GM23338 (cell line): ENCODE results near the gene SULT2B1. TPM values are rescaled to one million over a fixed set of nuclear protein-coding genes. Genes with fewer than 3 reads are reported as not detected.

Source experiments
- ATAC-seq: fragments of 200-7000 bp; cut with Tn5 transposase; 3 replicates; pipeline ENCODE4 v1.9.1; 2020
- DNase-seq: peaks from one replicate; pipeline ENCODE4 v3.0.0-alpha.2; 2015; ENCODE audit warnings: low spot score
- H2AFZ ChIP-seq: fragments of 200-600 bp; sonication (generic); 2 replicates; pipeline ENCODE4 v1.8.0; 2016; ENCODE audit warnings: antibody characterized with exemption, mild to moderate bottlenecking, moderate library complexity
- H3F3A ChIP-seq: fragments of 200-600 bp; sonication (generic); replicated peaks from 2 replicates; pipeline ENCODE4 v1.8.0; 2017; ENCODE audit warnings: antibody characterized with exemption, mixed run types, low read depth
- H3K27ac ChIP-seq: fragments of 200-600 bp; sonication (generic); 2 replicates; pipeline ENCODE4 v1.6.1; 2016; ENCODE audit warnings: low read depth
- H3K27me3 ChIP-seq: fragments of 200-600 bp; sonication (generic); 2 replicates; pipeline ENCODE4 v1.8.0; 2016; ENCODE audit warnings: mild to moderate bottlenecking, mixed run types, moderate library complexity; ENCODE audit not compliant: insufficient read depth
- H3K36me3 ChIP-seq: fragments of 200-600 bp; sonication (generic); 2 replicates; pipeline ENCODE4 v1.8.0; 2016; ENCODE audit warnings: mild to moderate bottlenecking; ENCODE audit not compliant: insufficient read depth
- H3K4me1 ChIP-seq: fragments of 200-600 bp; sonication (generic); 2 replicates; pipeline ENCODE4 v1.8.0; 2016; ENCODE audit warnings: mild to moderate bottlenecking, moderate library complexity; ENCODE audit not compliant: insufficient read depth
- H3K4me2 ChIP-seq: fragments of 200-600 bp; sonication (generic); 2 replicates; pipeline ENCODE4 v1.7.1; 2017; ENCODE audit warnings: mixed run types
- H3K4me3 ChIP-seq: fragments of 200-600 bp; sonication (generic); 2 replicates; pipeline ENCODE4 v1.6.1; 2016; ENCODE audit warnings: mixed run types
- H3K79me2 ChIP-seq: fragments of 200-600 bp; sonication (generic); replicated peaks from 2 replicates; pipeline ENCODE4 v1.8.0; 2017; ENCODE audit warnings: mild to moderate bottlenecking; ENCODE audit not compliant: insufficient read depth
- H3K9me2 ChIP-seq: fragments of 200-600 bp; sonication (generic); 2 replicates; pipeline ENCODE4 v1.8.0; 2017; ENCODE audit not compliant: insufficient read depth
- H4K20me1 ChIP-seq: fragments of 200-600 bp; sonication (generic); replicated peaks from 2 replicates; pipeline ENCODE4 v1.8.0; 2017; ENCODE audit warnings: mild to moderate bottlenecking; ENCODE audit not compliant: insufficient read depth
- H3K27ac Mint-ChIP-seq: 2 replicates; pipeline ENCODE4 v1.8.0; 2020; ENCODE audit warnings: inconsistent platforms, mild to moderate bottlenecking, moderate library complexity, mixed read lengths
- H3K27me3 Mint-ChIP-seq: 3 replicates; pipeline ENCODE4 v1.8.0; 2022; ENCODE audit warnings: low read depth, mild to moderate bottlenecking, moderate library complexity, mixed read lengths, inconsistent platforms; ENCODE audit not compliant: insufficient read depth, poor library complexity
- H3K36me3 Mint-ChIP-seq: 3 replicates; pipeline ENCODE4 v1.8.0; 2021; ENCODE audit warnings: low read depth, mild to moderate bottlenecking, inconsistent platforms, moderate library complexity, mixed read lengths
- H3K4me1 Mint-ChIP-seq: 3 replicates; pipeline ENCODE4 v1.8.0; 2020; ENCODE audit warnings: mild to moderate bottlenecking, inconsistent platforms, mixed read lengths
- H3K4me3 Mint-ChIP-seq: 3 replicates; pipeline ENCODE4 v1.8.0; 2021; ENCODE audit warnings: moderate library complexity, mild to moderate bottlenecking, inconsistent platforms, mixed read lengths
- H3K9me3 Mint-ChIP-seq: 3 replicates; pipeline ENCODE4 v1.8.0; 2020; ENCODE audit warnings: moderate library complexity, mild to moderate bottlenecking, inconsistent platforms, mixed read lengths
- CREB1 ChIP-seq: fragments of 250-450 bp; sonication (Bioruptor Pico); IDR thresholded peaks from 2 replicates; pipeline ENCODE4 v1.5.0; 2020; ENCODE audit warnings: low read depth, mild to moderate bottlenecking, moderate library complexity
- EZH2 ChIP-seq: fragments of 200-600 bp; sonication (generic); IDR thresholded peaks from one replicate; pipeline ENCODE4 v1.8.0; 2017; ENCODE audit warnings: antibody characterized with exemption, mild to moderate bottlenecking, low read depth; ENCODE audit not compliant: unreplicated experiment
- EZH2phosphoT487 ChIP-seq: fragments of 200-600 bp; sonication (generic); IDR thresholded peaks from one replicate; pipeline ENCODE4 v1.8.1; 2018; ENCODE audit warnings: antibody characterized with exemption; ENCODE audit not compliant: unreplicated experiment
- JUNB ChIP-seq: IDR thresholded peaks from one replicate; pipeline ENCODE4 v1.6.1; 2016; ENCODE audit warnings: antibody characterized with exemption; ENCODE audit not compliant: unreplicated experiment
- NANOG ChIP-seq: IDR thresholded peaks from 2 replicates; pipeline ENCODE4 v1.6.1; 2016; ENCODE audit warnings: antibody characterized with exemption, borderline replicate concordance
- POLR2AphosphoS5 ChIP-seq: IDR thresholded peaks from 2 replicates; pipeline ENCODE4 v1.6.1; 2016; ENCODE audit warnings: antibody characterized with exemption, low read depth
- STAT1 ChIP-seq: IDR thresholded peaks from one replicate; pipeline ENCODE4 v1.6.1; 2016; ENCODE audit warnings: antibody characterized with exemption; ENCODE audit not compliant: unreplicated experiment
- ZNF114 ChIP-seq: fragments of 250-450 bp; sonication (Bioruptor Pico); IDR thresholded peaks from 2 replicates; pipeline ENCODE4 v1.5.0; 2020; ENCODE audit warnings: mild to moderate bottlenecking, moderate library complexity
- ZNF331 ChIP-seq: fragments of 250-450 bp; sonication (Bioruptor Pico); IDR thresholded peaks from 2 replicates; pipeline ENCODE4 v1.5.0; 2020; ENCODE audit warnings: low read depth, mild to moderate bottlenecking, moderate library complexity
- polyA plus RNA-seq: library from polyadenylated mRNA; unstranded; fragments of >200 nt; fragmentation: Nextera tagmentation; extraction: Ambion mirVana; gene quantifications from 2 replicates; pipeline ENCODE4 v1.2.1, GENCODE V29; 2016
- total RNA-seq: library from RNA; depleted of rRNA; stranded (reverse); fragments of >200 nt; shearing (Covaris generic); gene quantifications from 2 replicates; pipeline ENCODE4 v1.2.3, GENCODE V29; 2014
- TF ChIP-seq, protein P1 (sequence below), 2 experiments: fragments of 200-600 bp in 1 of 2; sonication (generic) in 1 of 2; conservative IDR thresholded peaks; 2 replicates each; pipeline versions ENCODE4 v1.5.1 to v1.6.1; 2016 to 2017; ENCODE audit warnings: antibody characterized with exemption in 2 of 2, low read depth in 2 of 2, mild to moderate bottlenecking in 2 of 2, moderate library complexity in 1 of 2
- TF ChIP-seq, protein P2 (sequence below): IDR thresholded peaks from 2 replicates; pipeline ENCODE4 v1.6.1; 2016; ENCODE audit warnings: antibody characterized with exemption
- TF ChIP-seq, protein P3 (sequence below): IDR thresholded peaks from one replicate; pipeline ENCODE4 v1.6.1; 2018; ENCODE audit warnings: antibody characterized with exemption; ENCODE audit not compliant: unreplicated experiment
- TF ChIP-seq, protein P4 (sequence below): fragments of 250-450 bp; sonication (Bioruptor Pico); IDR thresholded peaks from 2 replicates; pipeline ENCODE4 v1.5.0; 2020; ENCODE audit warnings: mild to moderate bottlenecking, moderate library complexity

The SULT2B1 gene
- total and polyA plus RNA-seq, 2 experiments from 2014 or later: 1.3 to 2.5 TPM

DNA sequence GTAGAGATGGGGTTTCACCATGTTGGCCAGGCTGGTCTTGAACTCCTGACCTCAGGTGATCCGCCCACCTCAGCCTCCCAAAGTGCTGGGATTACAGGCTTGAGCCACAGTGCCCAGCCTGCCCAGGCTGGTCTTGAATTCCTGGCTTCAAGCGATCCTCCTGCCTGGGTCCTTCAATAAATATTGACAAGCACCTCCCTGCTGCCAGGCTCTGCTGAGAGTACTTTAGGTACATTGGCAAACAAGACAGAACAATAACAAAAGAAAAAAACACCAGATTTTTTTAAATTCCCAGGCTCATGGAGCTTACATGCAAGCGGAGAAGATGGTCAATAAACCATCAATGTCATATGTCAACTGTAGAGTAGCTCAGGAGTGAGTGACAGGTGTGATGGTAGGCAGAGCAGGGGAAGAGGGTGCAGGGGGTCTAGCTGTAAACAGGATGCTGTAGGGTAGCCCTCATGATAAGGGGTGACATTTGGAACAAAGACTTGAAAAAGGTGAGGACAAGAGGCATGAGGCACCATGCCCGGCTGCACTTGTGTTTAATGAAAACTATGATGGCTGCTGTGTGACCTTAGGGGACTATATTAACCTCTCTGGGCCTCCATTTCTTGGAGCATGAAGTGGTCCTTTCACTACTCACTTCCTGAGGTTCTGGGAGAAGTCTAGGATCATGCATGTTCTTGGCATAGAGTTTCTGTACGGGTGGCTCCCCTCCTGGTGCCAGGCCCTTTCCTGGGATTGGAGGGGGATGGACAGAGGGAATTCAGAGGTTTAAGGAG lies 19.6 kb downstream of the SULT2B1 start:
- no peaks in the 10 kb centered on the region for H3K27me3 ChIP-seq
- Mint-ChIP-seq H3K27me3 (peaks cover 31% of the 10 kb centered on the region), H3K4me3 (no peak overlapping the region), H3K36me3 (no peaks in the 10 kb centered on the region), H3K9me3 (no peaks in the 10 kb centered on the region), H3K4me1 (peaks cover 23% of the 10 kb centered on the region), H3K27ac (no peak overlapping the region)
- H3F3A ChIP-seq: 0 out of 2 replicates have a peak, but pooled peaks cover 4% of the 10 kb centered on the region
- no peak overlapping the region for H3K4me2 ChIP-seq
- ATAC-seq (no peak), DNase-seq (no peak)
- no peaks in the 10 kb centered on the region for H3K36me3 ChIP-seq
- peaks cover 12% of the 10 kb centered on the region; the same call in 1 of the 2 replicates for H3K4me1 ChIP-seq
- H3K9me2 ChIP-seq: no peaks in the 10 kb centered on the region
- H3K79me2 ChIP-seq: no peaks in the 10 kb centered on the region
- no peaks in the 10 kb centered on the region for H4K20me1 ChIP-seq
- no peak overlapping the region for H3K27ac ChIP-seq
- TF ChIP-seq, protein P1, sequence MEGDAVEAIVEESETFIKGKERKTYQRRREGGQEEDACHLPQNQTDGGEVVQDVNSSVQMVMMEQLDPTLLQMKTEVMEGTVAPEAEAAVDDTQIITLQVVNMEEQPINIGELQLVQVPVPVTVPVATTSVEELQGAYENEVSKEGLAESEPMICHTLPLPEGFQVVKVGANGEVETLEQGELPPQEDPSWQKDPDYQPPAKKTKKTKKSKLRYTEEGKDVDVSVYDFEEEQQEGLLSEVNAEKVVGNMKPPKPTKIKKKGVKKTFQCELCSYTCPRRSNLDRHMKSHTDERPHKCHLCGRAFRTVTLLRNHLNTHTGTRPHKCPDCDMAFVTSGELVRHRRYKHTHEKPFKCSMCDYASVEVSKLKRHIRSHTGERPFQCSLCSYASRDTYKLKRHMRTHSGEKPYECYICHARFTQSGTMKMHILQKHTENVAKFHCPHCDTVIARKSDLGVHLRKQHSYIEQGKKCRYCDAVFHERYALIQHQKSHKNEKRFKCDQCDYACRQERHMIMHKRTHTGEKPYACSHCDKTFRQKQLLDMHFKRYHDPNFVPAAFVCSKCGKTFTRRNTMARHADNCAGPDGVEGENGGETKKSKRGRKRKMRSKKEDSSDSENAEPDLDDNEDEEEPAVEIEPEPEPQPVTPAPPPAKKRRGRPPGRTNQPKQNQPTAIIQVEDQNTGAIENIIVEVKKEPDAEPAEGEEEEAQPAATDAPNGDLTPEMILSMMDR (conservative IDR thresholded peaks at IDR 0.05; ENCODE audit: low read depth in 2 of 2): no peak
- TF ChIP-seq EZH2: no peak
- TF ChIP-seq POLR2AphosphoS5: no peak
- TF ChIP-seq EZH2phosphoT487: no peak
- TF ChIP-seq, protein P2, sequence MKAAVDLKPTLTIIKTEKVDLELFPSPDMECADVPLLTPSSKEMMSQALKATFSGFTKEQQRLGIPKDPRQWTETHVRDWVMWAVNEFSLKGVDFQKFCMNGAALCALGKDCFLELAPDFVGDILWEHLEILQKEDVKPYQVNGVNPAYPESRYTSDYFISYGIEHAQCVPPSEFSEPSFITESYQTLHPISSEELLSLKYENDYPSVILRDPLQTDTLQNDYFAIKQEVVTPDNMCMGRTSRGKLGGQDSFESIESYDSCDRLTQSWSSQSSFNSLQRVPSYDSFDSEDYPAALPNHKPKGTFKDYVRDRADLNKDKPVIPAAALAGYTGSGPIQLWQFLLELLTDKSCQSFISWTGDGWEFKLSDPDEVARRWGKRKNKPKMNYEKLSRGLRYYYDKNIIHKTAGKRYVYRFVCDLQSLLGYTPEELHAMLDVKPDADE: no peak
- TF ChIP-seq STAT1: no peak
- TF ChIP-seq ZNF331: no peak
- TF ChIP-seq CREB1: no peak
- TF ChIP-seq ZNF114: no peak
- TF ChIP-seq, protein P3, sequence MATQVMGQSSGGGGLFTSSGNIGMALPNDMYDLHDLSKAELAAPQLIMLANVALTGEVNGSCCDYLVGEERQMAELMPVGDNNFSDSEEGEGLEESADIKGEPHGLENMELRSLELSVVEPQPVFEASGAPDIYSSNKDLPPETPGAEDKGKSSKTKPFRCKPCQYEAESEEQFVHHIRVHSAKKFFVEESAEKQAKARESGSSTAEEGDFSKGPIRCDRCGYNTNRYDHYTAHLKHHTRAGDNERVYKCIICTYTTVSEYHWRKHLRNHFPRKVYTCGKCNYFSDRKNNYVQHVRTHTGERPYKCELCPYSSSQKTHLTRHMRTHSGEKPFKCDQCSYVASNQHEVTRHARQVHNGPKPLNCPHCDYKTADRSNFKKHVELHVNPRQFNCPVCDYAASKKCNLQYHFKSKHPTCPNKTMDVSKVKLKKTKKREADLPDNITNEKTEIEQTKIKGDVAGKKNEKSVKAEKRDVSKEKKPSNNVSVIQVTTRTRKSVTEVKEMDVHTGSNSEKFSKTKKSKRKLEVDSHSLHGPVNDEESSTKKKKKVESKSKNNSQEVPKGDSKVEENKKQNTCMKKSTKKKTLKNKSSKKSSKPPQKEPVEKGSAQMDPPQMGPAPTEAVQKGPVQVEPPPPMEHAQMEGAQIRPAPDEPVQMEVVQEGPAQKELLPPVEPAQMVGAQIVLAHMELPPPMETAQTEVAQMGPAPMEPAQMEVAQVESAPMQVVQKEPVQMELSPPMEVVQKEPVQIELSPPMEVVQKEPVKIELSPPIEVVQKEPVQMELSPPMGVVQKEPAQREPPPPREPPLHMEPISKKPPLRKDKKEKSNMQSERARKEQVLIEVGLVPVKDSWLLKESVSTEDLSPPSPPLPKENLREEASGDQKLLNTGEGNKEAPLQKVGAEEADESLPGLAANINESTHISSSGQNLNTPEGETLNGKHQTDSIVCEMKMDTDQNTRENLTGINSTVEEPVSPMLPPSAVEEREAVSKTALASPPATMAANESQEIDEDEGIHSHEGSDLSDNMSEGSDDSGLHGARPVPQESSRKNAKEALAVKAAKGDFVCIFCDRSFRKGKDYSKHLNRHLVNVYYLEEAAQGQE: no peak
- TF ChIP-seq, protein P4, sequence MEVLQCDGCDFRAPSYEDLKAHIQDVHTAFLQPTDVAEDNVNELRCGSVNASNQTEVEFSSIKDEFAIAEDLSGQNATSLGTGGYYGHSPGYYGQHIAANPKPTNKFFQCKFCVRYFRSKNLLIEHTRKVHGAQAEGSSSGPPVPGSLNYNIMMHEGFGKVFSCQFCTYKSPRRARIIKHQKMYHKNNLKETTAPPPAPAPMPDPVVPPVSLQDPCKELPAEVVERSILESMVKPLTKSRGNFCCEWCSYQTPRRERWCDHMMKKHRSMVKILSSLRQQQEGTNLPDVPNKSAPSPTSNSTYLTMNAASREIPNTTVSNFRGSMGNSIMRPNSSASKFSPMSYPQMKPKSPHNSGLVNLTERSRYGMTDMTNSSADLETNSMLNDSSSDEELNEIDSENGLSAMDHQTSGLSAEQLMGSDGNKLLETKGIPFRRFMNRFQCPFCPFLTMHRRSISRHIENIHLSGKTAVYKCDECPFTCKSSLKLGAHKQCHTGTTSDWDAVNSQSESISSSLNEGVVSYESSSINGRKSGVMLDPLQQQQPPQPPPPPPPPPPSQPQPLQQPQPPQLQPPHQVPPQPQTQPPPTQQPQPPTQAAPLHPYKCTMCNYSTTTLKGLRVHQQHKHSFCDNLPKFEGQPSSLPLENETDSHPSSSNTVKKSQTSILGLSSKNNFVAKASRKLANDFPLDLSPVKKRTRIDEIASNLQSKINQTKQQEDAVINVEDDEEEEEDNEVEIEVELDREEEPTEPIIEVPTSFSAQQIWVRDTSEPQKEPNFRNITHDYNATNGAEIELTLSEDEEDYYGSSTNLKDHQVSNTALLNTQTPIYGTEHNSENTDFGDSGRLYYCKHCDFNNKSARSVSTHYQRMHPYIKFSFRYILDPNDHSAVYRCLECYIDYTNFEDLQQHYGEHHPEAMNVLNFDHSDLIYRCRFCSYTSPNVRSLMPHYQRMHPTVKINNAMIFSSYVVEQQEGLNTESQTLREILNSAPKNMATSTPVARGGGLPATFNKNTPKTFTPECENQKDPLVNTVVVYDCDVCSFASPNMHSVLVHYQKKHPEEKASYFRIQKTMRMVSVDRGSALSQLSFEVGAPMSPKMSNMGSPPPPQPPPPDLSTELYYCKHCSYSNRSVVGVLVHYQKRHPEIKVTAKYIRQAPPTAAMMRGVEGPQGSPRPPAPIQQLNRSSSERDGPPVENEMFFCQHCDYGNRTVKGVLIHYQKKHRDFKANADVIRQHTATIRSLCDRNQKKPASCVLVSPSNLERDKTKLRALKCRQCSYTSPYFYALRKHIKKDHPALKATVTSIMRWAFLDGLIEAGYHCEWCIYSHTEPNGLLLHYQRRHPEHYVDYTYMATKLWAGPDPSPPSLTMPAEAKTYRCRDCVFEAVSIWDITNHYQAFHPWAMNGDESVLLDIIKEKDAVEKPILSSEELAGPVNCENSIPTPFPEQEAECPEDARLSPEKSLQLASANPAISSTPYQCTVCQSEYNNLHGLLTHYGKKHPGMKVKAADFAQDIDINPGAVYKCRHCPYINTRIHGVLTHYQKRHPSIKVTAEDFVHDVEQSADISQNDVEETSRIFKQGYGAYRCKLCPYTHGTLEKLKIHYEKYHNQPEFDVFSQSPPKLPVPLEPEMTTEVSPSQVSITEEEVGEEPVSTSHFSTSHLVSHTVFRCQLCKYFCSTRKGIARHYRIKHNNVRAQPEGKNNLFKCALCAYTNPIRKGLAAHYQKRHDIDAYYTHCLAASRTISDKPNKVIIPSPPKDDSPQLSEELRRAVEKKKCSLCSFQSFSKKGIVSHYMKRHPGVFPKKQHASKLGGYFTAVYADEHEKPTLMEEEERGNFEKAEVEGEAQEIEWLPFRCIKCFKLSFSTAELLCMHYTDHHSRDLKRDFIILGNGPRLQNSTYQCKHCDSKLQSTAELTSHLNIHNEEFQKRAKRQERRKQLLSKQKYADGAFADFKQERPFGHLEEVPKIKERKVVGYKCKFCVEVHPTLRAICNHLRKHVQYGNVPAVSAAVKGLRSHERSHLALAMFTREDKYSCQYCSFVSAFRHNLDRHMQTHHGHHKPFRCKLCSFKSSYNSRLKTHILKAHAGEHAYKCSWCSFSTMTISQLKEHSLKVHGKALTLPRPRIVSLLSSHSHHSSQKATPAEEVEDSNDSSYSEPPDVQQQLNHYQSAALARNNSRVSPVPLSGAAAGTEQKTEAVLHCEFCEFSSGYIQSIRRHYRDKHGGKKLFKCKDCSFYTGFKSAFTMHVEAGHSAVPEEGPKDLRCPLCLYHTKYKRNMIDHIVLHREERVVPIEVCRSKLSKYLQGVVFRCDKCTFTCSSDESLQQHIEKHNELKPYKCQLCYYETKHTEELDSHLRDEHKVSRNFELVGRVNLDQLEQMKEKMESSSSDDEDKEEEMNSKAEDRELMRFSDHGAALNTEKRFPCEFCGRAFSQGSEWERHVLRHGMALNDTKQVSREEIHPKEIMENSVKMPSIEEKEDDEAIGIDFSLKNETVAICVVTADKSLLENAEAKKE (CRISPR knock-in tag): no peak
- no peak for TF ChIP-seq JUNB
- no peak for TF ChIP-seq NANOG
- H2AFZ ChIP-seq: no peak overlapping the region
- H3K4me3 ChIP-seq: no peak overlapping the region
